Neural cell (in vitro differentiated cells): ENCODE results near the gene CCDC88C. TPM values are rescaled to one million over a fixed set of nuclear protein-coding genes. Genes with fewer than 3 reads are reported as not detected.

Experiments used
- H2AFZ ChIP-seq: fragments of 200-600, 300-800 bp; sonication (generic), shearing (Covaris generic); 2 replicates; pipeline ENCODE4 v1.6.0; 2014; ENCODE audit warnings: low read depth, mild to moderate bottlenecking, antibody characterized with exemption, low read length, moderate library complexity
- H3F3A ChIP-seq: fragments of 200-600 bp; shearing (Covaris generic); 2 replicates; pipeline ENCODE4 v1.6.1; 2016; ENCODE audit warnings: mild to moderate bottlenecking, moderate library complexity, mixed read lengths, antibody characterized with exemption, low read length; ENCODE audit not compliant: insufficient read depth, poor library complexity, severe bottlenecking
- H3K27ac ChIP-seq: fragments of 200-600, 300-800 bp; sonication (generic), shearing (Covaris generic); 2 replicates; pipeline ENCODE4 v1.5.1; 2014; ENCODE audit warnings: mild to moderate bottlenecking, low read length, moderate library complexity
- H3K27me3 ChIP-seq: fragments of 300-800, 200-600 bp; sonication (generic), shearing (Covaris generic); 2 replicates; pipeline ENCODE4 v1.6.0; 2014; ENCODE audit warnings: mild to moderate bottlenecking, low read depth, low read length, moderate library complexity; ENCODE audit not compliant: insufficient read depth
- H3K36me3 ChIP-seq: fragments of 300-800, 200-600 bp; sonication (generic), shearing (Covaris generic); 2 replicates; pipeline ENCODE4 v1.5.1; 2014; ENCODE audit warnings: mild to moderate bottlenecking, antibody characterized with exemption, low read length, moderate library complexity; ENCODE audit not compliant: insufficient read depth
- H3K4me2 ChIP-seq: fragments of 300-800, 200-600 bp; sonication (generic), shearing (Covaris generic); 2 replicates; pipeline ENCODE4 v1.6.0; 2014; ENCODE audit warnings: mild to moderate bottlenecking, low read length
- H3K4me3 ChIP-seq: fragments of 300-800, 200-600 bp; sonication (generic), shearing (Covaris generic); 2 replicates; pipeline ENCODE4 v1.5.1; 2014; ENCODE audit warnings: mild to moderate bottlenecking, low read length, moderate library complexity
- H3K79me2 ChIP-seq: fragments of 200-600 bp; shearing (Covaris generic); replicated peaks from 2 replicates; pipeline ENCODE4 v1.6.0; 2014; ENCODE audit warnings: mild to moderate bottlenecking, low read length, moderate library complexity; ENCODE audit not compliant: insufficient read depth
- H3K9ac ChIP-seq: fragments of 300-800, 200-600 bp; sonication (generic), shearing (Covaris generic); 2 replicates; pipeline ENCODE4 v1.6.1; 2016; ENCODE audit warnings: mild to moderate bottlenecking, low read length, mixed read lengths
- H3K9me2 ChIP-seq: fragments of 200-600 bp; shearing (Covaris generic); 2 replicates; pipeline ENCODE4 v1.6.1; 2016; ENCODE audit warnings: mild to moderate bottlenecking, low read length, mixed read lengths; ENCODE audit not compliant: insufficient read depth
- H3K9me3 ChIP-seq: fragments of 200-600, 300-800 bp; sonication (generic), shearing (Covaris generic); 2 replicates; pipeline ENCODE4 v1.6.1; 2016; ENCODE audit warnings: mild to moderate bottlenecking, mixed run types, low read length, moderate library complexity, mixed read lengths
- H4K20me1 ChIP-seq: fragments of 200-600 bp; shearing (Covaris generic); 2 replicates; pipeline ENCODE4 v1.6.1; 2016; ENCODE audit warnings: mild to moderate bottlenecking, mixed run types; ENCODE audit not compliant: insufficient read depth
- CTCF ChIP-seq: fragments of 450-650 bp; IDR thresholded peaks from 2 replicates; pipeline ENCODE4 v1.5.1; 2014; ENCODE audit warnings: antibody characterized with exemption, mild to moderate bottlenecking, moderate library complexity; ENCODE audit not compliant: poor library complexity, severe bottlenecking
- EP300 ChIP-seq: fragments of 450-650 bp; conservative IDR thresholded peaks from 2 replicates; pipeline ENCODE4 v1.6.1; 2014; ENCODE audit warnings: antibody characterized with exemption, mild to moderate bottlenecking, moderate library complexity; ENCODE audit not compliant: poor library complexity, severe bottlenecking
- EZH2 ChIP-seq: fragments of 200-600, 300-800 bp; shearing (Covaris generic), sonication (generic); IDR thresholded peaks from 2 replicates; pipeline ENCODE4 v1.6.1; 2014; ENCODE audit warnings: antibody characterized with exemption, low read length, borderline replicate concordance, mild to moderate bottlenecking; ENCODE audit not compliant: insufficient read depth, poor library complexity, severe bottlenecking
- MXI1 ChIP-seq: fragments of 450-650 bp; conservative IDR thresholded peaks from 2 replicates; pipeline ENCODE4 v1.6.1; 2014; ENCODE audit warnings: antibody characterized with exemption, mild to moderate bottlenecking; ENCODE audit not compliant: poor library complexity, severe bottlenecking
- POLR2AphosphoS5 ChIP-seq: IDR thresholded peaks from 2 replicates; pipeline ENCODE4 v1.6.1; 2012
- RAD21 ChIP-seq: fragments of 450-650 bp; conservative IDR thresholded peaks from 2 replicates; pipeline ENCODE4 v1.6.1; 2014; ENCODE audit warnings: antibody characterized with exemption, mild to moderate bottlenecking, moderate library complexity
- REST ChIP-seq: IDR thresholded peaks from 2 replicates; pipeline ENCODE4 v1.6.1; 2012; ENCODE audit warnings: borderline replicate concordance
- SMC3 ChIP-seq: fragments of 450-650 bp; conservative IDR thresholded peaks from 2 replicates; pipeline ENCODE4 v1.6.1; 2014; ENCODE audit warnings: antibody characterized with exemption, mild to moderate bottlenecking, moderate library complexity; ENCODE audit not compliant: poor library complexity
- TAF1 ChIP-seq: IDR thresholded peaks from 2 replicates; pipeline ENCODE4 v1.6.1; 2012; ENCODE audit warnings: low read depth
- polyA plus RNA-seq: library from polyadenylated mRNA; depleted of rRNA; stranded (reverse); fragments of >200 nt; gene quantifications from 2 replicates; pipeline ENCODE4 v1.2.3, GENCODE V29; 2014

Gene CCDC88C
- polyA plus RNA-seq, 1 donor from 2014 or later = 20.1 TPM

- Histone ChIP-seq H3K79me2 (peaks cover 9% of the 10 kb centered on the region), H2AFZ (no peak overlapping the region), H3K9me2 (no peaks in the 10 kb centered on the region), H3K4me2 (no peak overlapping the region), H3K9ac (no peak overlapping the region), H3K4me3 (no peak overlapping the region), H3K36me3 (no peaks in the 10 kb centered on the region), H3F3A (no peaks in the 10 kb centered on the region), H3K27ac (no peak overlapping the region), H3K27me3 (no peaks in the 10 kb centered on the region), H4K20me1 (no peaks in the 10 kb centered on the region), H3K9me3 (no peaks in the 10 kb centered on the region)
- TF ChIP-seq SMC3 (no peak), RAD21 (no peak), POLR2AphosphoS5 (no peak), CTCF (no peak), EP300 (no peak), EZH2 (no peak), REST (no peak), TAF1 (no peak), MXI1 (no peak)
Observed at GRCh38 chr14:91348845-91349465, 68.7 kb downstream of the CCDC88C start.

GRCh38 chr14:91346838-91347173 lies 70.8 kb downstream of the CCDC88C start:
- H3K9me3 ChIP-seq = no peaks in the 10 kb centered on the region
- no peaks in the 10 kb centered on the region for H3F3A ChIP-seq
- H3K4me3 ChIP-seq = no peak overlapping the region
- H3K9ac ChIP-seq = no peak overlapping the region
- no peak overlapping the region for H3K27ac ChIP-seq
- no peaks in the 10 kb centered on the region for H3K27me3 ChIP-seq
- H4K20me1 ChIP-seq = no peaks in the 10 kb centered on the region
- TF ChIP-seq MXI1 (no peak), POLR2AphosphoS5 (no peak), REST (no peak), EP300 (no peak), TAF1 (no peak), EZH2 (no peak), SMC3 (no peak), RAD21 (no peak)
- no peak overlapping the region for H2AFZ ChIP-seq
- H3K4me2 ChIP-seq = no peak overlapping the region
- H3K36me3 ChIP-seq = no peaks in the 10 kb centered on the region
- H3K79me2 ChIP-seq = no peaks in the 10 kb centered on the region
- no peaks in the 10 kb centered on the region for H3K9me2 ChIP-seq
